ENCODE measurements around the gene MBD5.

- TF ChIP-seq CTCF (IDR thresholded peaks at IDR 0.05) (peak in 1 of 6 experiments; percentile 11), POLR2A (IDR thresholded peaks at IDR 0.05) (no peak)
Observed at GRCh38 chr2:148523315-148523714, 502.4 kb downstream of the MBD5 start.

Data from thyroid gland (tissue), 4 donors.